ENCODE measurements around the gene AKAP3. TPM values are rescaled to one million over a fixed set of nuclear protein-coding genes. Genes with fewer than 3 reads are reported as not detected.

Gene AKAP3
- total and polyA plus RNA-seq, 10 of the 15 experiments (the other 5 are each of a cell fraction or from before 2014, with no cell fraction given), result 0.40 to 2.4 (median 1.3) TPM

DNA sequence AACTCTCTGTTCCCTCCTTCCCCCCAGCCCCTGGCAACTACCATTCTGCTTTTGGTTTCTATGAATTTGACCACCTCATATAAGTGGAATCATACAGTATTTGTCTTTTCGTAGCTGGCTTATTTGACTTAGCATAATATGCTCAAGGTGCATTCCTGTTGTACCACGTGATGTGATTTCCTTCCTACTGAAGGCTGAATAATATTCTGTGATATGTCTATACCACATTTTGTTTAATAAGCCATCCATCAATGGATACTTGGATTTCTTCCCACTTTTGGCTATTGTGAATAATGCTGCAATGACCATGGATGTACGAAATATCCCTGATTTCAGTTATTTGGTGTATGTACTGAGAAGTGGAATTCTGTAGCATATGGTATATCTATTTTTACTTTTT lies 16.4 kb upstream of the AKAP3 start:
- ATAC-seq, result no peak
- no peaks in the 10 kb centered on the region for H3K79me2 ChIP-seq (ENCODE audit: control insufficient read depth, insufficient read depth, low read length)
- no peak overlapping the region for H3K4me2 ChIP-seq (ENCODE audit: control insufficient read depth, insufficient read depth)
- no peak for FAIRE-seq
- no peak for DNase-seq (ENCODE audit: low read depth, low spot score)
- TF ChIP-seq, protein P1, sequence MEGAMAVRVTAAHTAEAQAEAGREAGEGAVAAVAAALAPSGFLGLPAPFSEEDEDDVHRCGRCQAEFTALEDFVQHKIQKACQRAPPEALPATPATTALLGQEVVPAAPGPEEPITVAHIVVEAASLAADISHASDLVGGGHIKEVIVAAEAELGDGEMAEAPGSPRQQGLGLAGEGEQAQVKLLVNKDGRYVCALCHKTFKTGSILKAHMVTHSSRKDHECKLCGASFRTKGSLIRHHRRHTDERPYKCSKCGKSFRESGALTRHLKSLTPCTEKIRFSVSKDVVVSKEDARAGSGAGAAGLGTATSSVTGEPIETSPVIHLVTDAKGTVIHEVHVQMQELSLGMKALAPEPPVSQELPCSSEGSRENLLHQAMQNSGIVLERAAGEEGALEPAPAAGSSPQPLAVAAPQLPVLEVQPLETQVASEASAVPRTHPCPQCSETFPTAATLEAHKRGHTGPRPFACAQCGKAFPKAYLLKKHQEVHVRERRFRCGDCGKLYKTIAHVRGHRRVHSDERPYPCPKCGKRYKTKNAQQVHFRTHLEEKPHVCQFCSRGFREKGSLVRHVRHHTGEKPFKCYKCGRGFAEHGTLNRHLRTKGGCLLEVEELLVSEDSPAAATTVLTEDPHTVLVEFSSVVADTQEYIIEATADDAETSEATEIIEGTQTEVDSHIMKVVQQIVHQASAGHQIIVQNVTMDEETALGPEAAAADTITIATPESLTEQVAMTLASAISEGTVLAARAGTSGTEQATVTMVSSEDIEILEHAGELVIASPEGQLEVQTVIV (IDR thresholded peaks at IDR 0.05; ENCODE audit: borderline replicate concordance, partially characterized antibody), result no peak
- TF ChIP-seq NFYA (IDR thresholded peaks at IDR 0.05; ENCODE audit: borderline replicate concordance, low read depth, low read length), result no peak
- TF ChIP-seq, protein P2, sequence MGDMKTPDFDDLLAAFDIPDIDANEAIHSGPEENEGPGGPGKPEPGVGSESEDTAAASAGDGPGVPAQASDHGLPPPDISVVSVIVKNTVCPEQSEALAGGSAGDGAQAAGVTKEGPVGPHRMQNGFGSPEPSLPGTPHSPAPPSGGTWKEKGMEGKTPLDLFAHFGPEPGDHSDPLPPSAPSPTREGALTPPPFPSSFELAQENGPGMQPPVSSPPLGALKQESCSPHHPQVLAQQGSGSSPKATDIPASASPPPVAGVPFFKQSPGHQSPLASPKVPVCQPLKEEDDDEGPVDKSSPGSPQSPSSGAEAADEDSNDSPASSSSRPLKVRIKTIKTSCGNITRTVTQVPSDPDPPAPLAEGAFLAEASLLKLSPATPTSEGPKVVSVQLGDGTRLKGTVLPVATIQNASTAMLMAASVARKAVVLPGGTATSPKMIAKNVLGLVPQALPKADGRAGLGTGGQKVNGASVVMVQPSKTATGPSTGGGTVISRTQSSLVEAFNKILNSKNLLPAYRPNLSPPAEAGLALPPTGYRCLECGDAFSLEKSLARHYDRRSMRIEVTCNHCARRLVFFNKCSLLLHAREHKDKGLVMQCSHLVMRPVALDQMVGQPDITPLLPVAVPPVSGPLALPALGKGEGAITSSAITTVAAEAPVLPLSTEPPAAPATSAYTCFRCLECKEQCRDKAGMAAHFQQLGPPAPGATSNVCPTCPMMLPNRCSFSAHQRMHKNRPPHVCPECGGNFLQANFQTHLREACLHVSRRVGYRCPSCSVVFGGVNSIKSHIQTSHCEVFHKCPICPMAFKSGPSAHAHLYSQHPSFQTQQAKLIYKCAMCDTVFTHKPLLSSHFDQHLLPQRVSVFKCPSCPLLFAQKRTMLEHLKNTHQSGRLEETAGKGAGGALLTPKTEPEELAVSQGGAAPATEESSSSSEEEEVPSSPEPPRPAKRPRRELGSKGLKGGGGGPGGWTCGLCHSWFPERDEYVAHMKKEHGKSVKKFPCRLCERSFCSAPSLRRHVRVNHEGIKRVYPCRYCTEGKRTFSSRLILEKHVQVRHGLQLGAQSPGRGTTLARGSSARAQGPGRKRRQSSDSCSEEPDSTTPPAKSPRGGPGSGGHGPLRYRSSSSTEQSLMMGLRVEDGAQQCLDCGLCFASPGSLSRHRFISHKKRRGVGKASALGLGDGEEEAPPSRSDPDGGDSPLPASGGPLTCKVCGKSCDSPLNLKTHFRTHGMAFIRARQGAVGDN (IDR thresholded peaks at IDR 0.05), result no peak
- no peak for TF ChIP-seq WRNIP1 (IDR thresholded peaks at IDR 0.05; ENCODE audit: borderline replicate concordance, low read depth, low read length)
- no peak for TF ChIP-seq STAT3 (IDR thresholded peaks at IDR 0.05; ENCODE audit: low read depth, low read length)
- TF ChIP-seq, protein P3, sequence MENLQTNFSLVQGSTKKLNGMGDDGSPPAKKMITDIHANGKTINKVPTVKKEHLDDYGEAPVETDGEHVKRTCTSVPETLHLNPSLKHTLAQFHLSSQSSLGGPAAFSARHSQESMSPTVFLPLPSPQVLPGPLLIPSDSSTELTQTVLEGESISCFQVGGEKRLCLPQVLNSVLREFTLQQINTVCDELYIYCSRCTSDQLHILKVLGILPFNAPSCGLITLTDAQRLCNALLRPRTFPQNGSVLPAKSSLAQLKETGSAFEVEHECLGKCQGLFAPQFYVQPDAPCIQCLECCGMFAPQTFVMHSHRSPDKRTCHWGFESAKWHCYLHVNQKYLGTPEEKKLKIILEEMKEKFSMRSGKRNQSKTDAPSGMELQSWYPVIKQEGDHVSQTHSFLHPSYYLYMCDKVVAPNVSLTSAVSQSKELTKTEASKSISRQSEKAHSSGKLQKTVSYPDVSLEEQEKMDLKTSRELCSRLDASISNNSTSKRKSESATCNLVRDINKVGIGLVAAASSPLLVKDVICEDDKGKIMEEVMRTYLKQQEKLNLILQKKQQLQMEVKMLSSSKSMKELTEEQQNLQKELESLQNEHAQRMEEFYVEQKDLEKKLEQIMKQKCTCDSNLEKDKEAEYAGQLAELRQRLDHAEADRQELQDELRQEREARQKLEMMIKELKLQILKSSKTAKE (IDR thresholded peaks at IDR 0.05; ENCODE audit: low read depth, poor library complexity, severe bottlenecking), result no peak
- no peak for TF ChIP-seq SIX5 (IDR thresholded peaks at IDR 0.05; ENCODE audit: low read depth, low read length, severe bottlenecking)
- TF ChIP-seq STAT1 (conservative IDR thresholded peaks at IDR 0.05), result no peak
- TF ChIP-seq YY1 (IDR thresholded peaks at IDR 0.05; ENCODE audit: low read depth, low read length), result no peak
- TF ChIP-seq DPF2 (IDR thresholded peaks at IDR 0.05), result no peak
- no peak for TF ChIP-seq CBX5 (IDR thresholded peaks at IDR 0.05; ENCODE audit: low read depth)
- TF ChIP-seq, protein P4, sequence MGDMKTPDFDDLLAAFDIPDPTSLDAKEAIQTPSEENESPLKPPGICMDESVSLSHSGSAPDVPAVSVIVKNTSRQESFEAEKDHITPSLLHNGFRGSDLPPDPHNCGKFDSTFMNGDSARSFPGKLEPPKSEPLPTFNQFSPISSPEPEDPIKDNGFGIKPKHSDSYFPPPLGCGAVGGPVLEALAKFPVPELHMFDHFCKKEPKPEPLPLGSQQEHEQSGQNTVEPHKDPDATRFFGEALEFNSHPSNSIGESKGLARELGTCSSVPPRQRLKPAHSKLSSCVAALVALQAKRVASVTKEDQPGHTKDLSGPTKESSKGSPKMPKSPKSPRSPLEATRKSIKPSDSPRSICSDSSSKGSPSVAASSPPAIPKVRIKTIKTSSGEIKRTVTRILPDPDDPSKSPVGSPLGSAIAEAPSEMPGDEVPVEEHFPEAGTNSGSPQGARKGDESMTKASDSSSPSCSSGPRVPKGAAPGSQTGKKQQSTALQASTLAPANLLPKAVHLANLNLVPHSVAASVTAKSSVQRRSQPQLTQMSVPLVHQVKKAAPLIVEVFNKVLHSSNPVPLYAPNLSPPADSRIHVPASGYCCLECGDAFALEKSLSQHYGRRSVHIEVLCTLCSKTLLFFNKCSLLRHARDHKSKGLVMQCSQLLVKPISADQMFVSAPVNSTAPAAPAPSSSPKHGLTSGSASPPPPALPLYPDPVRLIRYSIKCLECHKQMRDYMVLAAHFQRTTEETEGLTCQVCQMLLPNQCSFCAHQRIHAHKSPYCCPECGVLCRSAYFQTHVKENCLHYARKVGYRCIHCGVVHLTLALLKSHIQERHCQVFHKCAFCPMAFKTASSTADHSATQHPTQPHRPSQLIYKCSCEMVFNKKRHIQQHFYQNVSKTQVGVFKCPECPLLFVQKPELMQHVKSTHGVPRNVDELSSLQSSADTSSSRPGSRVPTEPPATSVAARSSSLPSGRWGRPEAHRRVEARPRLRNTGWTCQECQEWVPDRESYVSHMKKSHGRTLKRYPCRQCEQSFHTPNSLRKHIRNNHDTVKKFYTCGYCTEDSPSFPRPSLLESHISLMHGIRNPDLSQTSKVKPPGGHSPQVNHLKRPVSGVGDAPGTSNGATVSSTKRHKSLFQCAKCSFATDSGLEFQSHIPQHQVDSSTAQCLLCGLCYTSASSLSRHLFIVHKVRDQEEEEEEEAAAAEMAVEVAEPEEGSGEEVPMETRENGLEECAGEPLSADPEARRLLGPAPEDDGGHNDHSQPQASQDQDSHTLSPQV (IDR thresholded peaks at IDR 0.05), result no peak
- no peak overlapping the region for H3K9ac ChIP-seq (ENCODE audit: control insufficient read depth, insufficient read depth, low read length)
- no peak overlapping the region for H3K4me3 ChIP-seq
- peaks cover 5 to 59% of the 10 kb centered on the region in 2 experiments for H3K36me3 ChIP-seq (ENCODE audit: control insufficient read depth in 2 of 2, insufficient read depth in 2 of 2, low read length in 1 of 2)
- ChIA-PET SMC1A (ENCODE audit: uncharacterized antibody, unreplicated experiment) (no interaction called here), CTCF (no interaction called here), RAD21 (ENCODE audit: unreplicated experiment) (no interaction called here), POLR2A (interaction anchor here (0.6 kb wide), 1 partner anchor 60 kb away, joined by 4 read pairs; no protein-coding TSS in a partner anchor)
- no peaks in the 10 kb centered on the region for H3K4me1 ChIP-seq (ENCODE audit: control insufficient read depth, insufficient read depth, low read length)
- in situ Hi-C loops (cut with MboI) (no loop called here), intact Hi-C loops (cut with micrococcal nuclease; ENCODE audit: unreplicated experiment) (no loop called here)
- no peaks in the 10 kb centered on the region for H3K9me3 ChIP-seq (replicated peaks; ENCODE audit: control insufficient read depth, insufficient read depth, low read length)
- no TSS peak for BruUV-seq (replicated peaks)
- WGBS (ENCODE audit: insufficient coverage, insufficient replicate concordance, low lambda C conversion rate, missing lambda C conversion rate), result 97% methylated on average over 3 of the region's 3 CpGs
- H2AFZ ChIP-seq (ENCODE audit: control insufficient read depth, low read depth, low read length), result no peak overlapping the region
- no peaks in the 10 kb centered on the region for H4K20me1 ChIP-seq (ENCODE audit: control insufficient read depth, insufficient read depth)
- no peaks in the 10 kb centered on the region for H3K27me3 ChIP-seq (replicated peaks in 1 of 2; ENCODE audit: control insufficient read depth in 2 of 2, insufficient read depth in 2 of 2, low read length in 1 of 2)
- no peak overlapping the region for H3K27ac ChIP-seq (ENCODE audit: control insufficient read depth, insufficient read depth)
